ENCODE measurements around the gene C20orf202.

- TF ChIP-seq POLR2AphosphoS5 (IDR thresholded peaks at IDR 0.05): no peak
- TF ChIP-seq, protein P1, sequence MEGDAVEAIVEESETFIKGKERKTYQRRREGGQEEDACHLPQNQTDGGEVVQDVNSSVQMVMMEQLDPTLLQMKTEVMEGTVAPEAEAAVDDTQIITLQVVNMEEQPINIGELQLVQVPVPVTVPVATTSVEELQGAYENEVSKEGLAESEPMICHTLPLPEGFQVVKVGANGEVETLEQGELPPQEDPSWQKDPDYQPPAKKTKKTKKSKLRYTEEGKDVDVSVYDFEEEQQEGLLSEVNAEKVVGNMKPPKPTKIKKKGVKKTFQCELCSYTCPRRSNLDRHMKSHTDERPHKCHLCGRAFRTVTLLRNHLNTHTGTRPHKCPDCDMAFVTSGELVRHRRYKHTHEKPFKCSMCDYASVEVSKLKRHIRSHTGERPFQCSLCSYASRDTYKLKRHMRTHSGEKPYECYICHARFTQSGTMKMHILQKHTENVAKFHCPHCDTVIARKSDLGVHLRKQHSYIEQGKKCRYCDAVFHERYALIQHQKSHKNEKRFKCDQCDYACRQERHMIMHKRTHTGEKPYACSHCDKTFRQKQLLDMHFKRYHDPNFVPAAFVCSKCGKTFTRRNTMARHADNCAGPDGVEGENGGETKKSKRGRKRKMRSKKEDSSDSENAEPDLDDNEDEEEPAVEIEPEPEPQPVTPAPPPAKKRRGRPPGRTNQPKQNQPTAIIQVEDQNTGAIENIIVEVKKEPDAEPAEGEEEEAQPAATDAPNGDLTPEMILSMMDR (IDR thresholded peaks at IDR 0.05 in 8 of 11, conservative IDR thresholded peaks at IDR 0.05 in 3 of 11): no peak
- no peak for TF ChIP-seq POLR2A (IDR thresholded peaks at IDR 0.05)
Observed at GRCh38 chr20:1178623-1179022, 24.6 kb upstream of the C20orf202 start.
